GM23248 (cell line): Measurements from ENCODE around the gene ZFPL1. TPM values are rescaled to one million over a fixed set of nuclear protein-coding genes. Genes with fewer than 3 reads are reported as not detected.

Experiments used
- DNase-seq: peaks from one replicate; pipeline ENCODE4 v3.0.0-alpha.2; 2015
- H2AFZ ChIP-seq: fragments of 200-600 bp; sonication (generic); 2 replicates; pipeline ENCODE4 v1.6.1; 2016; ENCODE audit warnings: antibody characterized with exemption
- H3F3A ChIP-seq: fragments of 200-600 bp; sonication (generic); 2 replicates; pipeline ENCODE4 v1.6.1; 2016; ENCODE audit warnings: mild to moderate bottlenecking, antibody characterized with exemption, mixed run types; ENCODE audit not compliant: insufficient read depth
- H3K27ac ChIP-seq: fragments of 200-600 bp; sonication (generic); 2 replicates; pipeline ENCODE4 v1.5.1; 2016; ENCODE audit warnings: mild to moderate bottlenecking
- H3K27me3 ChIP-seq: fragments of 200-600 bp; sonication (generic); replicated peaks from 2 replicates; pipeline ENCODE4 v1.6.1; 2016; ENCODE audit warnings: mild to moderate bottlenecking; ENCODE audit not compliant: insufficient read depth
- H3K36me3 ChIP-seq: fragments of 200-600 bp; sonication (generic); 2 replicates; pipeline ENCODE4 v1.6.1; 2016; ENCODE audit warnings: low read depth, mild to moderate bottlenecking
- H3K4me1 ChIP-seq: fragments of 200-600 bp; sonication (generic); 2 replicates; pipeline ENCODE4 v1.6.1; 2016; ENCODE audit warnings: mild to moderate bottlenecking; ENCODE audit not compliant: insufficient read depth
- H3K4me2 ChIP-seq: fragments of 200-600 bp; sonication (generic); one replicate; pipeline ENCODE4 v1.6.1; 2016; ENCODE audit warnings: mild to moderate bottlenecking; ENCODE audit not compliant: unreplicated experiment
- H3K4me3 ChIP-seq: fragments of 200-600 bp; sonication (generic); 2 replicates; pipeline ENCODE4 v1.5.1; 2016; ENCODE audit warnings: mild to moderate bottlenecking
- H3K79me2 ChIP-seq: fragments of 200-600 bp; sonication (generic); 2 replicates; pipeline ENCODE4 v1.6.1; 2016; ENCODE audit warnings: mild to moderate bottlenecking; ENCODE audit not compliant: insufficient read depth
- H3K9ac ChIP-seq: fragments of 200-600 bp; sonication (generic); 2 replicates; pipeline ENCODE4 v1.6.1; 2016; ENCODE audit warnings: mild to moderate bottlenecking
- H3K9me2 ChIP-seq: fragments of 200-600 bp; sonication (generic); 2 replicates; pipeline ENCODE4 v1.6.1; 2016; ENCODE audit warnings: mixed run types, mild to moderate bottlenecking, moderate library complexity; ENCODE audit not compliant: insufficient read depth
- H3K9me3 ChIP-seq: fragments of 200-600 bp; sonication (generic); one replicate; pipeline ENCODE4 v1.6.1; 2017; ENCODE audit warnings: low read depth
- H4K20me1 ChIP-seq: fragments of 200-600 bp; sonication (generic); 2 replicates; pipeline ENCODE4 v1.6.0; 2016; ENCODE audit not compliant: insufficient read depth
- EZH2 ChIP-seq: fragments of 200-600 bp; sonication (generic); IDR thresholded peaks from 2 replicates; pipeline ENCODE4 v1.6.1; 2018; ENCODE audit warnings: antibody characterized with exemption, mild to moderate bottlenecking; ENCODE audit not compliant: insufficient read depth, poor library complexity, severe bottlenecking
- EZH2phosphoT487 ChIP-seq: fragments of 200-600 bp; sonication (generic); IDR thresholded peaks from 2 replicates; pipeline ENCODE4 v1.6.1; 2018; ENCODE audit warnings: antibody characterized with exemption, moderate library complexity, mild to moderate bottlenecking, low read depth; ENCODE audit not compliant: insufficient read depth
- WGBS, 2 experiments: methylation state at CpG; one replicate each; pipeline ENCODE4 v1.1.6; 2015 to 2017; ENCODE audit warnings: low lambda C conversion rate in 2 of 2, low coverage in 1 of 2; ENCODE audit errors: missing lambda C conversion rate in 2 of 2; 5-methylcytosine and 5-hydroxymethylcytosine counted together
- in situ Hi-C: fragments of 300-500 bp; cut with MboI; formaldehyde crosslinking; loops from 2 replicates; pipeline ENCODE4 v1.15.0; 2020
- polyA plus RNA-seq: library from polyadenylated mRNA; unstranded; fragments of >200 nt; fragmentation: Nextera tagmentation; extraction: Ambion mirVana; gene quantifications from 2 replicates; pipeline ENCODE4 v1.2.1, GENCODE V29; 2016
- total RNA-seq: library from RNA; depleted of rRNA; stranded (reverse); fragments of >200 nt; shearing (Covaris generic); gene quantifications from 2 replicates; pipeline ENCODE4 v1.2.3, GENCODE V29; 2014

The ZFPL1 gene
- total and polyA plus RNA-seq, 2 experiments from 2014 or later, result 55.2 to 64.9 TPM

- Histone ChIP-seq H4K20me1 (no peaks in the 10 kb centered on the region), H3K9ac (no peak overlapping the region), H3K36me3 (peaks cover 9% of the 10 kb centered on the region; the same call in 1 of the 2 replicates), H3K9me3 (no peaks in the 10 kb centered on the region), H3K79me2 (peaks cover 14% of the 10 kb centered on the region), H3K27ac (no peak overlapping the region), H3K4me2 (no peak overlapping the region), H3F3A (peaks cover 5% of the 10 kb centered on the region; the same call in 1 of the 2 replicates), H2AFZ (no peak overlapping the region), H3K27me3 (no peaks in the 10 kb centered on the region), H3K9me2 (no peaks in the 10 kb centered on the region), H3K4me1 (0 out of 2 replicates have a peak, but pooled peaks cover 5% of the 10 kb centered on the region), H3K4me3 (no peak overlapping the region)
- DNase-seq, result no peak
- whole genome bisulfite sequencing, 2 experiments, result 96 to 98% methylated on average over 4 of the region's 4 CpGs
- in situ Hi-C loops, result no loop called here
- TF ChIP-seq EZH2 (no peak), EZH2phosphoT487 (no peak)
Observed at GRCh38 chr11:65089621-65090020, 5.6 kb downstream of the ZFPL1 start.

GRCh38 chr11:65090628-65091027 is 6.6 kb downstream of the ZFPL1 start:
- Histone ChIP-seq H3K36me3 (peaks cover 8% of the 10 kb centered on the region; the same call in 1 of the 2 replicates), H3K9me2 (no peaks in the 10 kb centered on the region), H3K27me3 (no peaks in the 10 kb centered on the region), H3K4me1 (no peaks in the 10 kb centered on the region), H4K20me1 (no peaks in the 10 kb centered on the region), H3K27ac (no peak overlapping the region), H3K9me3 (no peaks in the 10 kb centered on the region), H3K4me2 (no peak overlapping the region), H3K4me3 (no peak overlapping the region), H2AFZ (no peak overlapping the region), H3K79me2 (peaks cover 3% of the 10 kb centered on the region), H3K9ac (no peak overlapping the region), H3F3A (peaks cover 11% of the 10 kb centered on the region; the same call in 1 of the 2 replicates)
- in situ Hi-C loops, result no loop called here
- DNase-seq, result no peak
- 95 to 96% methylated on average over 4 of the region's 4 CpGs for WGBS, 2 experiments
- no peak for TF ChIP-seq EZH2phosphoT487
- no peak for TF ChIP-seq EZH2

GRCh38 chr11:65095427-65095826 is 11.4 kb downstream of the ZFPL1 start:
- Histone ChIP-seq H2AFZ (peak overlapping the region; percentile 98), H3K79me2 (peaks cover 40% of the 10 kb centered on the region), H3K9me3 (no peaks in the 10 kb centered on the region), H3K27me3 (no peaks in the 10 kb centered on the region), H3K9me2 (no peaks in the 10 kb centered on the region), H4K20me1 (no peaks in the 10 kb centered on the region), H3K36me3 (0 out of 2 replicates have a peak, but pooled peaks cover 4% of the 10 kb centered on the region), H3K9ac (peak overlapping the region; percentile 97), H3F3A (peaks cover 11% of the 10 kb centered on the region; the same call in 1 of the 2 replicates), H3K4me3 (peak overlapping the region; percentile 93), H3K4me2 (peak overlapping the region; percentile 75), H3K27ac (no peak overlapping the region), H3K4me1 (peaks cover 7% of the 10 kb centered on the region; the same call in 1 of the 2 replicates)
- WGBS, 2 experiments, result 81 to 83% methylated on average over 14 to 22 of the region's 22 CpGs
- no peak for TF ChIP-seq EZH2
- no peak for TF ChIP-seq EZH2phosphoT487
- in situ Hi-C loops, result no loop called here
- DNase-seq, result no peak

GRCh38 chr11:65095974-65096806 is 12.2 kb downstream of the ZFPL1 start, which contains the start of gene VPS51:
VPS51 (plus strand) TSS chr11:65096214; CDS start chr11:65096251, 37 bp downstream.
- Histone ChIP-seq H2AFZ (peak within 1 kb of the TSS; percentile 98), H3K4me3 (peak within 1 kb of the TSS; percentile 93), H3K27ac (peak within 1 kb of the TSS; percentile 80), H3K79me2 (peaks cover 47% of the 10 kb centered on the region), H3K4me2 (peak within 1 kb of the TSS; percentile 75), H3K36me3 (0 out of 2 replicates have a peak, but pooled peaks cover 4% of the 10 kb centered on the region), H3K4me1 (peaks cover 7% of the 10 kb centered on the region; the same call in 1 of the 2 replicates), H3K9me2 (no peaks in the 10 kb centered on the region), H3K27me3 (no peaks in the 10 kb centered on the region), H3K9ac (peak within 1 kb of the TSS; percentile 97), H3K9me3 (no peaks in the 10 kb centered on the region), H4K20me1 (no peaks in the 10 kb centered on the region), H3F3A (peaks cover 11% of the 10 kb centered on the region; the same call in 1 of the 2 replicates)
- in situ Hi-C loops, result no loop called here
- TF ChIP-seq EZH2phosphoT487, result no peak
- no peak for TF ChIP-seq EZH2
- WGBS, 2 experiments, result 1 to 6% methylated on average over 35 to 44 of the region's 52 CpGs
- peak; percentile 96 for DNase-seq
